Left ventricle myocardium inferior (tissue), 1 donor: ENCODE data around the gene CEACAM20. TPM values are rescaled to one million over a fixed set of nuclear protein-coding genes. Genes with fewer than 3 reads are reported as not detected.
"Not testable (repeated sequence)": the region's sequence is repeated elsewhere in the genome, so short reads cannot be mapped to it uniquely, and the experiment has no call there.

Source experiments
- DNase-seq: peaks from one replicate; pipeline ENCODE4 v3.0.0-alpha.2; 2020
- H3K27ac ChIP-seq: fragments of 200-600 bp; replicated peaks from 2 replicates; pipeline ENCODE4 v1.8.0; 2021
- H3K27me3 ChIP-seq: fragments of 200-600 bp; 2 replicates; pipeline ENCODE4 v1.8.0; 2021; ENCODE audit warnings: low read depth
- H3K36me3 ChIP-seq: fragments of 200-600 bp; 2 replicates; pipeline ENCODE4 v1.8.0; 2021
- H3K4me1 ChIP-seq: fragments of 200-600 bp; 2 replicates; pipeline ENCODE4 v1.8.0; 2021
- H3K4me3 ChIP-seq: fragments of 200-600 bp; 2 replicates; pipeline ENCODE4 v1.8.0; 2021; ENCODE audit warnings: mild to moderate bottlenecking, moderate library complexity
- H3K9me3 ChIP-seq: fragments of 200-600 bp; replicated peaks from 2 replicates; pipeline ENCODE4 v1.8.0; 2021
- intact Hi-C: fragments of 100-400 bp; cut with micrococcal nuclease; formaldehyde crosslinking; loops from one replicate; pipeline ENCODE4 v1.11.0; 2022
- total RNA-seq: library from RNA; stranded (reverse); fragmentation: NEBNext Ultra II Directional; extraction: Animal tissue kit (Norgen Biotek cat#: 25700); gene quantifications from one replicate; pipeline ENCODE4 v1.2.1, GENCODE V29; 2021
- TF ChIP-seq, protein P1 (sequence below): fragments of 200-600 bp; IDR thresholded peaks from 2 replicates; pipeline ENCODE4 v1.8.0; 2021; ENCODE audit warnings: antibody characterized with exemption, mild to moderate bottlenecking, borderline replicate concordance
- donor health status: DM: no; HTN: yes; CAD: no; lungs with severe emphysema.

Gene CEACAM20
- total RNA-seq, 1 donor from 2014 or later = not detected

DNA sequence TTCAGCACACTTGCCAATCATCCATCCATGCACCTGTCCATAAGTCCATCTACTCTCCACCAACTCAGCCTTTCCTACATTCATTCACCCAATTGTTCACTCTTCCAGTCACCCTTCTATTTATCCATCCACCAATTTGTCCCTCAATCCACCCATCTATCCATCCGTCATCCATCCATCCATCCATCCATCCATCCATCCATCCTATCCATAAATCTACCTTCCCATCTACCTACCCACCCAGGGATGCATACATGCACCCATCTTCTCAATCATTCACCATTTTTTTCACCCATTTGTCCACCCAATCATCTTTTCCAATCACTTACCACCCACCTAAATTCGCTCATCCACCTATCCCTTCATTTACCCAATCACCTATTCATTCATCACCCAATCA is 14.6 kb upstream of the CEACAM20 start:
- H3K27ac ChIP-seq = no peak overlapping the region
- intact Hi-C loops = no loop called here
- peaks cover 45% of the 10 kb centered on the region for H3K27me3 ChIP-seq
- TF ChIP-seq, protein P1, sequence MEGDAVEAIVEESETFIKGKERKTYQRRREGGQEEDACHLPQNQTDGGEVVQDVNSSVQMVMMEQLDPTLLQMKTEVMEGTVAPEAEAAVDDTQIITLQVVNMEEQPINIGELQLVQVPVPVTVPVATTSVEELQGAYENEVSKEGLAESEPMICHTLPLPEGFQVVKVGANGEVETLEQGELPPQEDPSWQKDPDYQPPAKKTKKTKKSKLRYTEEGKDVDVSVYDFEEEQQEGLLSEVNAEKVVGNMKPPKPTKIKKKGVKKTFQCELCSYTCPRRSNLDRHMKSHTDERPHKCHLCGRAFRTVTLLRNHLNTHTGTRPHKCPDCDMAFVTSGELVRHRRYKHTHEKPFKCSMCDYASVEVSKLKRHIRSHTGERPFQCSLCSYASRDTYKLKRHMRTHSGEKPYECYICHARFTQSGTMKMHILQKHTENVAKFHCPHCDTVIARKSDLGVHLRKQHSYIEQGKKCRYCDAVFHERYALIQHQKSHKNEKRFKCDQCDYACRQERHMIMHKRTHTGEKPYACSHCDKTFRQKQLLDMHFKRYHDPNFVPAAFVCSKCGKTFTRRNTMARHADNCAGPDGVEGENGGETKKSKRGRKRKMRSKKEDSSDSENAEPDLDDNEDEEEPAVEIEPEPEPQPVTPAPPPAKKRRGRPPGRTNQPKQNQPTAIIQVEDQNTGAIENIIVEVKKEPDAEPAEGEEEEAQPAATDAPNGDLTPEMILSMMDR = no peak
- H3K9me3 ChIP-seq = no peaks in the 10 kb centered on the region
- H3K4me3 ChIP-seq = no peak overlapping the region
- no peaks in the 10 kb centered on the region for H3K36me3 ChIP-seq
- no peak for DNase-seq
- no peaks in the 10 kb centered on the region for H3K4me1 ChIP-seq

DNA sequence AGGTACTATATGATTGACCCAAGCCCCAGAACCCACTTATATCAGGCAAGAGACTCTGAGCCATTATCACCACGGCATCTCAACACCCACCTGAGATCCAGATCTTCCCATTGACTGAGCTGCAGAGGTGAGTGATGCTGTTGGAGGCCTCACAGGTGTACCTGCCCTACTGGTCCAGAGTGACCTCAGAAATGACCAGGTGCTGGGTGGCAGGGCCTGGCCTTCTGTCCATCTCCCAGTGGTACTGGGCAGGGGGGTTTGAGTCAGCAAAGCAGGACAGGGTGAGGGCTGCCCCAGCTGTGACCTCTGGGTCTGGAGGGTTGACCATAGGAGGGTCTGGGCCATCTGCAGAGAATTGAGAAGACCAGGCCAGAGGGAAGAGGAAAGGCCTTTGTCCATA is 13.2 kb upstream of the CEACAM20 start:
- TF ChIP-seq, protein P1 = no peak
- no peak overlapping the region for H3K27ac ChIP-seq
- H3K4me3 ChIP-seq = no peak overlapping the region
- intact Hi-C loops = no loop called here
- H3K27me3 ChIP-seq = peaks cover 53% of the 10 kb centered on the region
- no peaks in the 10 kb centered on the region for H3K4me1 ChIP-seq
- H3K9me3 ChIP-seq = no peaks in the 10 kb centered on the region
- no peaks in the 10 kb centered on the region for H3K36me3 ChIP-seq
- DNase-seq = no peak

DNA sequence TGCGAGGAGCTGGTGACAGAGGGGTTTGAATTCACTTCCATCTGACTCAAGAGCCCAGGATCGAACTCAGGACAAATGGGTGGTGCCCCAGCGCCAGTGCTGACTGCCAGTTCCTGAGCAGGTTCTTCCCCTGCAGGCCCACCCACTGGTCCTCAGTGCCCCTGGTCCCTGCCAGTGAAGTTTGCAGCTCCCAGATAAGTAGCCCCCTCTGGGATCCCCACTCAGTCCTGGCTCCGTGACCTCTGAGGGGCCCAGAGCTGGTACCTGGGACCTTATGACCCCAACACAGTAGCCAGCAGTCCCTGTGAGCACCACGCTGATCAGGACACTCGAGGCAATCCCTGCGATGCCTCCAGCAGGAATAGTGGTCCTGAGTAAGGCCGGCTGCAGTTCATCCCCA is 11.3 kb upstream of the CEACAM20 start:
- DNase-seq = no peak
- Histone ChIP-seq H3K27me3 (peaks cover 59% of the 10 kb centered on the region), H3K27ac (no peak overlapping the region), H3K9me3 (no peaks in the 10 kb centered on the region), H3K4me1 (no peaks in the 10 kb centered on the region), H3K36me3 (no peaks in the 10 kb centered on the region), H3K4me3 (no peak overlapping the region)
- intact Hi-C loops = no loop called here
- TF ChIP-seq, protein P1 = no peak

DNA sequence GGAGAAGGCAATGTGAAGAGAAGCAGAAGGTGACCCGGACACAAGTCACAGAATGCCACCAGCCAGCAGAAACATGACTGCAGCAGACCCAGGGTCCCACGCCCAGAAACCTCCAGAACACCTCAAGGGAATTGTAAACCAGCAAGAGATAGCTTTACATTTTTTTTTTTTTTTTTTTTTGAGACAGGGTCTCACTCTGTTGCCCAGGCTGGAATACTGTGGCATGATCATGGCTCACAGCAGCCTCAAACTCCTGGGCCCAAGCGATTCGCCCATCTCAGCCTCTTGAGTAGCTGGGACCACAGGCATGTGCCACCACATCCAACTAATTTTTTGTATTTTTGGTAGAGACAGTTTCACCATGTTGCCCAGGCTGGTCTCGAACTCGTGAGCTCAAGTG is 10.5 kb upstream of the CEACAM20 start:
- Histone ChIP-seq H3K36me3 (no peaks in the 10 kb centered on the region), H3K4me1 (no peaks in the 10 kb centered on the region), H3K27me3 (peaks cover 63% of the 10 kb centered on the region), H3K9me3 (no peaks in the 10 kb centered on the region), H3K27ac (no peak overlapping the region), H3K4me3 (no peak overlapping the region)
- DNase-seq = no peak
- TF ChIP-seq, protein P1 = no peak
- intact Hi-C loops = no loop called here

DNA sequence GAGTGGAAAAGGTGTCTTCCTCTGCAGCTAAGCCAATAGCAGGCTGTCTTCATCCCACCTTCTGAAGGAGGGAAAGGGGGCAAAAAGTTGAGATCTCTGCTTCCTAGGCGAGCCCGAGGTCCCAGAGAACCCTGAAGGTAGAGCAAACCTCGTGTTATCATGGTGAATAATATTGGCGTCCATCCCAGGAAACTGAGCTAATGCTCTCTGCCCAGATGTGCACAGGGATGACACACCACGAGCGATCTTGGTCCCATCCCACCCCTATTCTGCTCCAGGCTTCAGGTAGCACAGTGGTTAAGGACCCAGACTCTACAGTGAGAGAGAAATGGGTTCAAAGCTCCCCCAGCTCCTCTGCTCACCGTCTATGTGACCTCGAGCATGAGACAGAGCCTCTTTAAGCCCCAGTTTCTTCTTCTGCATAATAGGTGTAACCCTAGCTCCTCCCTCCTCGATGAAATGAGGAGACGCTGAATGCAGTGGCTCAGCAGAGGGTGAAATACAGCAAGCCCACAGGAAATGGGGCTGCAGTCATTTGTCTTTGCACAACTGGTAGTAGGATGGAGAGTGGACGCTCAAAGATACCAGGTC is 9.9 kb upstream of the CEACAM20 start:
- Histone ChIP-seq H3K27me3 (peaks cover 65% of the 10 kb centered on the region), H3K36me3 (no peaks in the 10 kb centered on the region), H3K4me3 (no peak overlapping the region), H3K27ac (no peak overlapping the region), H3K4me1 (no peaks in the 10 kb centered on the region), H3K9me3 (no peaks in the 10 kb centered on the region)
- intact Hi-C loops = no loop called here
- TF ChIP-seq, protein P1 = no peak
- no peak for DNase-seq

DNA sequence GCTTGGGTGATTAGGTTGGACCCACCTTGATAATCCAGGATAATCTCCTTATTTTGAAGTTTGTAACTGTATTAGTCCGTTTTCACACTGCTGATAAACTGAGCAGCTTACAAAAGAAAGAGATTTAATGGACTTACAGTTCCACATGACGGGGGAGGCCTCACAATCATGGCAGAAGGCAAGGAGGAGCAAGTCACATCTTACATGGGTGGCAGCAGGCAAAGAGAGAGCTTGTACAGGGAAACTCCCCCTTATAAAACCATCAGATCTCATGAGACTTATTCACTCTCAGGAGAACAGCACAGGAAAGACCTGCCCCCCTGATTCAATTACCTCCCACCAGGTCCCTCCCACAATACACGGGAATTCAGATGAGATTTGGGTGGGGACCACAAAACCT is 5.9 kb upstream of the CEACAM20 start:
- H3K9me3 ChIP-seq, H3K4me1 ChIP-seq, intact Hi-C loops, H3K36me3 ChIP-seq, DNase-seq, H3K4me3 ChIP-seq, H3K27ac ChIP-seq: not testable (repeated sequence)
- H3K27me3 ChIP-seq = peaks cover 79% of the 10 kb centered on the region
